H9 (cell line): ENCODE results near the gene NAA60. TPM values are rescaled to one million over a fixed set of nuclear protein-coding genes. Genes with fewer than 3 reads are reported as not detected.

Experiments
- DNase-seq: peaks from one replicate; pipeline ENCODE4 v3.0.0-alpha.2; 2017
- H2AFZ ChIP-seq: one replicate; pipeline ENCODE4 v1.6.1; 2013; ENCODE audit warnings: mild to moderate bottlenecking, low read length, control low read depth, moderate library complexity
- H2AK5ac ChIP-seq: 2 replicates; pipeline ENCODE4 v1.6.1; 2013; ENCODE audit warnings: low read length, control low read depth, mixed read lengths; ENCODE audit not compliant: insufficient read length
- H2BK120ac ChIP-seq: one replicate; pipeline ENCODE4 v1.6.1; 2013; ENCODE audit warnings: low read depth, mild to moderate bottlenecking, low read length, control low read depth, inconsistent platforms; ENCODE audit not compliant: poor library complexity, severe bottlenecking
- H2BK12ac ChIP-seq: 2 replicates; pipeline ENCODE4 v1.6.1; 2013; ENCODE audit warnings: low read length, control low read depth, mixed read lengths, low read depth; ENCODE audit not compliant: insufficient read length
- H2BK15ac ChIP-seq: 2 replicates; pipeline ENCODE4 v1.6.1; 2013; ENCODE audit warnings: low read depth, low read length, control low read depth
- H2BK20ac ChIP-seq: one replicate; pipeline ENCODE4 v1.6.1; 2013; ENCODE audit warnings: low read depth, mild to moderate bottlenecking, low read length, control low read depth, inconsistent platforms; ENCODE audit not compliant: poor library complexity, severe bottlenecking
- H2BK5ac ChIP-seq: 2 replicates; pipeline ENCODE4 v1.6.1; 2013; ENCODE audit warnings: low read length, control low read depth, mixed read lengths; ENCODE audit not compliant: insufficient read length
- H3K14ac ChIP-seq: 2 replicates; pipeline ENCODE4 v1.6.1; 2013; ENCODE audit warnings: low read length, control low read depth; ENCODE audit not compliant: insufficient read depth
- H3K18ac ChIP-seq: 2 replicates; pipeline ENCODE4 v1.6.1; 2013; ENCODE audit warnings: low read depth, mild to moderate bottlenecking, mixed read lengths, low read length, control low read depth; ENCODE audit not compliant: insufficient read length
- H3K23ac ChIP-seq: 2 replicates; pipeline ENCODE4 v1.6.1; 2013; ENCODE audit warnings: low read length, control low read depth, mixed read lengths, low read depth; ENCODE audit not compliant: insufficient read length
- H3K23me2 ChIP-seq: 2 replicates; pipeline ENCODE4 v1.6.1; 2013; ENCODE audit warnings: low read depth, mild to moderate bottlenecking, mixed read lengths, low read length, control low read depth; ENCODE audit not compliant: insufficient read length, poor library complexity, severe bottlenecking
- H3K27ac ChIP-seq: 2 replicates; pipeline ENCODE4 v1.5.1; 2013; ENCODE audit warnings: low read length, control low read depth, mixed read lengths, low read depth; ENCODE audit not compliant: insufficient read length
- H3K27me3 ChIP-seq: 2 replicates; pipeline ENCODE4 v1.6.1; 2013; ENCODE audit warnings: low read length, control low read depth, inconsistent platforms; ENCODE audit not compliant: insufficient read depth
- H3K4ac ChIP-seq: 2 replicates; pipeline ENCODE4 v1.6.1; 2013; ENCODE audit warnings: low read depth, mild to moderate bottlenecking, control low read depth, inconsistent platforms, low read length, moderate library complexity
- H3K4me1 ChIP-seq: 2 replicates; pipeline ENCODE4 v1.6.1; 2013; ENCODE audit warnings: low read length, control low read depth, inconsistent platforms; ENCODE audit not compliant: insufficient read depth
- H3K4me2 ChIP-seq: 2 replicates; pipeline ENCODE4 v1.6.1; 2013; ENCODE audit warnings: low read length, control low read depth, mixed read lengths; ENCODE audit not compliant: insufficient read length, insufficient read depth
- H3K56ac ChIP-seq: 2 replicates; pipeline ENCODE4 v1.6.1; 2013; ENCODE audit warnings: low read depth, mild to moderate bottlenecking, mixed read lengths, low read length, control low read depth; ENCODE audit not compliant: insufficient read length
- H3K79me1 ChIP-seq: 2 replicates; pipeline ENCODE4 v1.6.1; 2013; ENCODE audit warnings: low read depth, mild to moderate bottlenecking, moderate library complexity, low read length, control low read depth, inconsistent platforms; ENCODE audit not compliant: insufficient read depth, poor library complexity, severe bottlenecking
- H3K79me2 ChIP-seq: 2 replicates; pipeline ENCODE4 v1.6.1; 2013; ENCODE audit warnings: low read length, control low read depth, inconsistent platforms; ENCODE audit not compliant: insufficient read depth
- H3K9ac ChIP-seq: 2 replicates; pipeline ENCODE4 v1.6.1; 2013; ENCODE audit warnings: low read length, control low read depth, mixed read lengths; ENCODE audit not compliant: insufficient read length; ENCODE audit errors: extremely low read depth
- H3K9me3 ChIP-seq: one replicate; pipeline ENCODE4 v1.6.1; 2013; ENCODE audit warnings: low read depth, low read length, inconsistent platforms; ENCODE audit not compliant: control insufficient read depth
- H3T11ph ChIP-seq: one replicate; pipeline ENCODE4 v1.6.1; 2013; ENCODE audit warnings: mild to moderate bottlenecking, low read length, control low read depth, inconsistent platforms
- H4K20me1 ChIP-seq: one replicate; pipeline ENCODE4 v1.6.1; 2013; ENCODE audit not compliant: control insufficient read depth, insufficient read length, insufficient read depth
- H4K5ac ChIP-seq: 2 replicates; pipeline ENCODE4 v1.6.1; 2013; ENCODE audit warnings: low read depth, mild to moderate bottlenecking, mixed read lengths, low read length, control low read depth; ENCODE audit not compliant: insufficient read length
- H4K8ac ChIP-seq: replicated peaks from 2 replicates; pipeline ENCODE4 v1.6.1; 2013; ENCODE audit warnings: low read length, control low read depth, mixed read lengths, low read depth; ENCODE audit not compliant: insufficient read length
- H4K91ac ChIP-seq: 2 replicates; pipeline ENCODE4 v1.6.1; 2013; ENCODE audit warnings: low read depth, mild to moderate bottlenecking, moderate library complexity, mixed read lengths, low read length, control low read depth; ENCODE audit not compliant: insufficient read length
- H3K27ac Mint-ChIP-seq, 3 experiments: 2 replicates in 2 of 3; 3 replicates in 1 of 3; pipeline ENCODE4 v1.8.0; 2020 to 2021; ENCODE audit warnings: mixed read lengths in 3 of 3, mild to moderate bottlenecking in 1 of 3, moderate library complexity in 1 of 3
- H3K27me3 Mint-ChIP-seq: 2 replicates; pipeline ENCODE4 v1.8.0; 2021; ENCODE audit warnings: low read depth, mild to moderate bottlenecking, moderate library complexity, mixed read lengths
- H3K36me3 Mint-ChIP-seq, 3 experiments: 2 replicates in 2 of 3; 3 replicates in 1 of 3; pipeline ENCODE4 v1.8.0; 2020 to 2021; ENCODE audit warnings: low read depth in 3 of 3, mixed read lengths in 3 of 3; ENCODE audit not compliant: insufficient read depth in 1 of 3
- H3K4me1 Mint-ChIP-seq, 2 experiments: 2 replicates each; pipeline ENCODE4 v1.8.0; 2020; ENCODE audit warnings: mixed read lengths in 2 of 2
- H3K4me3 Mint-ChIP-seq, 2 experiments: 2 replicates in 1 of 2; 3 replicates in 1 of 2; pipeline ENCODE4 v1.8.0; 2020 to 2021; ENCODE audit warnings: mild to moderate bottlenecking in 2 of 2, mixed read lengths in 2 of 2, moderate library complexity in 1 of 2
- H3K9me3 Mint-ChIP-seq, 2 experiments: 2 replicates in 1 of 2; 3 replicates in 1 of 2; pipeline ENCODE4 v1.8.0; 2020; ENCODE audit warnings: mild to moderate bottlenecking in 2 of 2, mixed read lengths in 2 of 2, moderate library complexity in 1 of 2
- WGBS: extraction: QIAGEN DNeasy Blood & Tissue Kit; methylation state at CpG from one replicate; pipeline ENCODE4 v1.1.7; 2013; ENCODE audit warnings: missing lambda C conversion rate, low lambda C conversion rate, mixed read lengths; ENCODE audit not compliant: insufficient read length; ENCODE audit errors: extremely low coverage; 5-methylcytosine and 5-hydroxymethylcytosine counted together
- total RNA-seq: library from RNA; stranded (reverse); gene quantifications from 2 replicates; pipeline ENCODE4 v1.2.1, GENCODE V29; 2021
- TF ChIP-seq, protein P1 (sequence below): fragments of 200-600 bp; sonication (generic); conservative IDR thresholded peaks from 3 replicates; pipeline ENCODE4 v1.8.0; 2021; ENCODE audit warnings: antibody characterized with exemption, mild to moderate bottlenecking

NAA60 gene
- total RNA-seq, 1 experiment from 2014 or later = 49.3 TPM

DNA sequence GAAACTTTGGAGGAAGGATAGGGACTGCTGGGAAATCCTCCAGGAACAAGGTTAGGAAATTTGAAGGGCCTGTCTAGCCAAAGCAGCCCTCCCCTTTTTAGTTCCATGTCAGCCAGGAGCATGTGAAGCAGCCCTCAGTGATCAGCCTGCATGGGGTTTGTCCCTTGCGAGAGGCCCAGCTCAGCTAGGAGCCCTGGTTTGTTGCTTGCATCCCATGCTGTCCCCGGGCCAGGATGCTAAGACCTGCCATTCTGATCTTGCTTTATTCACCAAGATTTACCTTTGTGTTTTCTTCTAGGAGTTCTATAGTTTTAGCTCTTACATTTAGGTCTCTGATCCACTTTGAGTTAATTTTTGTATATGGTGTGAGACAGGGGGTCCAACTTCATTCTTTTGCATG is 84.9 kb downstream of the NAA60 start:
- H3K36me3 Mint-ChIP-seq = peaks cover 42 to 57% (median 53%) of the 10 kb centered on the region in 3 experiments
- no peak overlapping the region for H2AFZ ChIP-seq
- H2AK5ac ChIP-seq = no peak overlapping the region
- no peak overlapping the region for H2BK15ac ChIP-seq
- no peak overlapping the region for H4K8ac ChIP-seq
- H4K91ac ChIP-seq = no peak overlapping the region
- H3K9me3 Mint-ChIP-seq = peaks cover 16 to 17% of the 10 kb centered on the region in 2 experiments; a peak in 4 of 5 replicates
- H2BK5ac ChIP-seq = no peak overlapping the region
- no peak overlapping the region for H2BK120ac ChIP-seq
- H3K56ac ChIP-seq = no peak overlapping the region
- no peak overlapping the region for H3T11ph ChIP-seq
- H3K4ac ChIP-seq = no peak overlapping the region
- TF ChIP-seq, protein P1, sequence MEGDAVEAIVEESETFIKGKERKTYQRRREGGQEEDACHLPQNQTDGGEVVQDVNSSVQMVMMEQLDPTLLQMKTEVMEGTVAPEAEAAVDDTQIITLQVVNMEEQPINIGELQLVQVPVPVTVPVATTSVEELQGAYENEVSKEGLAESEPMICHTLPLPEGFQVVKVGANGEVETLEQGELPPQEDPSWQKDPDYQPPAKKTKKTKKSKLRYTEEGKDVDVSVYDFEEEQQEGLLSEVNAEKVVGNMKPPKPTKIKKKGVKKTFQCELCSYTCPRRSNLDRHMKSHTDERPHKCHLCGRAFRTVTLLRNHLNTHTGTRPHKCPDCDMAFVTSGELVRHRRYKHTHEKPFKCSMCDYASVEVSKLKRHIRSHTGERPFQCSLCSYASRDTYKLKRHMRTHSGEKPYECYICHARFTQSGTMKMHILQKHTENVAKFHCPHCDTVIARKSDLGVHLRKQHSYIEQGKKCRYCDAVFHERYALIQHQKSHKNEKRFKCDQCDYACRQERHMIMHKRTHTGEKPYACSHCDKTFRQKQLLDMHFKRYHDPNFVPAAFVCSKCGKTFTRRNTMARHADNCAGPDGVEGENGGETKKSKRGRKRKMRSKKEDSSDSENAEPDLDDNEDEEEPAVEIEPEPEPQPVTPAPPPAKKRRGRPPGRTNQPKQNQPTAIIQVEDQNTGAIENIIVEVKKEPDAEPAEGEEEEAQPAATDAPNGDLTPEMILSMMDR = no peak
- H4K5ac ChIP-seq = no peak overlapping the region
- DNase-seq = no peak
- no peaks in the 10 kb centered on the region for H3K23me2 ChIP-seq
- no peaks in the 10 kb centered on the region for H3K27me3 ChIP-seq
- no peaks in the 10 kb centered on the region for H3K4me1 Mint-ChIP-seq
- H3K27ac Mint-ChIP-seq = no peak overlapping the region
- no peak overlapping the region for H3K4me3 Mint-ChIP-seq
- no peak overlapping the region for H2BK20ac ChIP-seq
- H3K4me1 ChIP-seq = no peaks in the 10 kb centered on the region
- H3K27ac ChIP-seq = no peak overlapping the region
- no peak overlapping the region for H3K9ac ChIP-seq
- no peak overlapping the region for H3K18ac ChIP-seq
- no peaks in the 10 kb centered on the region for H3K79me2 ChIP-seq
- H3K79me1 ChIP-seq = no peaks in the 10 kb centered on the region
- no peak overlapping the region for H3K4me2 ChIP-seq
- no peaks in the 10 kb centered on the region for H3K9me3 ChIP-seq
- no peak overlapping the region for H3K14ac ChIP-seq
- no CpG with 5 or more reads among the region's 2 CpGs for WGBS
- H2BK12ac ChIP-seq = no peak overlapping the region
- no peaks in the 10 kb centered on the region for H4K20me1 ChIP-seq
- H3K27me3 Mint-ChIP-seq = no peaks in the 10 kb centered on the region
- H3K23ac ChIP-seq = no peak overlapping the region
